NCI-H187 treated with DMSO at 0.1 percent for 48 hours (cell line): ENCODE measurements around the gene SPATS2.
A peak's percentile ranks its signal among the peaks of the same experiment; 100 is the strongest.

Experiments
- DNase-seq: peaks from one replicate; lab custom pipeline; 2025; lab: John Stamatoyannopoulos, UW

The SPATS2 gene

DNA sequence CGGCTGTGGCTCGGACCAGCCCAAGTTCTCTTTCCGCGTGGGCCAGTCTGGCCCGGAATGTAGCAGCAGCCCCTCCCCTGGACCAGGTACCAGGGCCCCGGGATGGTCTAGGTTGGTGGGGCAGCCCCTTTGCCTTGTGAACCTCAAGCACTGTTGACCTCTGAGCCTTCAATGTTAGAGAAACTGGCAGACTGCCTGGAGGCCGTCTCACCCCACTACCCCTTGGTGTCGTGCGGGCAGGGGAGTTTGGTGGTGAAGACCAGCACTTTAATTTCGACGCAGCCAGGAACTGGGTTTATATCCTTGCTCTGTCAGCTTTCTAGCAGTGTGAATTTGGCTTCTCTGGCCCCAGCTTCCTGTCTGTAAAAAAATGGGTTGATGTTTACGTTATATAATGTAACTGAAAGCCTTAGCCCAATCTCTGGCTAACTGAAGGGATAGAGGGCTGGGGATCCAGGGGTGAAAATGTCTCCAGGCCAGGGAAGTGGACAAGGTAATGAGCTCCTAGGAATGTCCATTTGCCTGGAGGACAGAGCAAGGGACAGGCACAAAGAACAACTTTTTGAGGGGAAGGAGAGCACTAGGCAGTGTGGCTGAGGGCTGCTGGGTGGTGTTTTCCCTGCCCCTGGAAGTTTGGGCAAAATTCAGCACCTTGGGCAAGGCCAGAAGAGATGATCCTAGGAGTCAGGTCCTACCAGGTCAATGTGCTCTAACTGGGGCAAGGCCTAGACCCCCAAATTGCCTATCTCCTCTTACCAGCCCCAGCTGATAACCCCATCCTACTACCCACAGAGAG is 189.3 kb downstream of the SPATS2 start:
- no peak for DNase-seq

DNA sequence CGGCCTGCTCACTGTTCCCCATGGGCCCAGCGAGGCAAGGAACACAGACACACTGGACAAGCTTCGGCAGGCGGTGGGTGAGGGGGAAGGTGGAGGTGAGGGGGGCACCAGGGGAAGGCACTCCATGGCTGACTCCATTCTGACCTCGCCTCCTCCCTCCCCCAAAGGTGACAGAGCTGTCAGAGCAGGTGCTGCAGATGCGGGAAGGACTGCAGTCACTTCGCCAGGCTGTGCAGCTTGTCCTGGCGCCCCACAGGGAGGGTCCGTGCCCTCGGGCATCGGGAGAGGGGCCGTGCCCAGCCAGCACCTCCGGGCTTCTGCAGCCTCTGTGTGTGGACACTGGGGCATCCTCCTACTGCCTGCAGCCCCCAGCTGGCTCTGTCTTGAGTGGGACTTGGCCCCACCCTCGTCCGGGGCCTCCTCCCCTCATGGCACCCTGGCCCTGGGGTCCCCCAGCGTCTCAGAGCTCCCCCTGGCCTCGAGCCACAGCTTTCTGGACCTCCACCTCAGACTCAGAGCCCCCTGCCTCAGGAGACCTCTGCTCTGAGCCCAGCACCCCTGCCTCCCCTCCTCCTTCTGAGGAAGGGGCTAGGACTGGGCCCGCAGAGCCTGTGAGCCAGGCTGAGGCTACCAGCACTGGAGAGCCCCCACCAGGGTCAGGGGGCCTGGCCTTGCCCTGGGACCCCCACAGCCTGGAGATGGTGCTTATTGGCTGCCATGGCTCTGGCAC is 190.1 kb downstream of the SPATS2 start:
- DNase-seq = no peak

DNA sequence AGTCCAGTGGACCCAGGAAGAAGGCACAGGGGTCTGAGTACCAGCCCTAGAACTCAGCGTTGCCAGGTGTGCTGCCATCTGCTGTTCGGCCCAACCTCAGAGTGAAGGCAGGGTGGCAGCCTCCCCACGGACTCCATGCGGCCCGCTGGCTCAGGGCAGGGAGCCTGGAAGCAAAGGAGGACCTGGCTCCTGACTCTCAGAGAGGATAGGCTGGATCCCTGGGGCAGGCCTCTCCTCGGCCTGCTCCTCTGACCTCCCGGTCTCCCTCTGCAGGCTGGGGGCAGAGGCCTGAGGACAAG is 190.6 kb downstream of the SPATS2 start:
- DNase-seq = no peak

DNA sequence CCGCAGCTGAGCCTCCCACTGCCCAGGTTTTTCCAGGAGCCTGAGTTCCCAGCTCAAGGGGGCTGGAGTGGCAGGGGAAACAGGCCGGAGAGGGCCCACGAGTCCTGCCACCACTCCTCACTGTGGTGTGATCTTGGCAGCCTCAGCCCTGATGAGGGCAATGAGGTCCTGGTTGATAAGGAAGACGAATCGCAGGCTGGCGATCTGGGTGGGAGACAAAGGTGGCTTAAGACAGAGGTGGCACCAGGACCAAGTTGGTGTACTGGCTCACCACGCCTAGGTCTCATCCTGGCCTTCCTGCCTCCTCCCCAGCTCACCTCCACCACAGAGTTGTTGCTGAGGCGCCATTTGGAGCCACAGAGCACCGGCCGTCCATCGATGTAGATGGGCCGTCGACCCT is 191.3 kb downstream of the SPATS2 start:
- no peak for DNase-seq

DNA sequence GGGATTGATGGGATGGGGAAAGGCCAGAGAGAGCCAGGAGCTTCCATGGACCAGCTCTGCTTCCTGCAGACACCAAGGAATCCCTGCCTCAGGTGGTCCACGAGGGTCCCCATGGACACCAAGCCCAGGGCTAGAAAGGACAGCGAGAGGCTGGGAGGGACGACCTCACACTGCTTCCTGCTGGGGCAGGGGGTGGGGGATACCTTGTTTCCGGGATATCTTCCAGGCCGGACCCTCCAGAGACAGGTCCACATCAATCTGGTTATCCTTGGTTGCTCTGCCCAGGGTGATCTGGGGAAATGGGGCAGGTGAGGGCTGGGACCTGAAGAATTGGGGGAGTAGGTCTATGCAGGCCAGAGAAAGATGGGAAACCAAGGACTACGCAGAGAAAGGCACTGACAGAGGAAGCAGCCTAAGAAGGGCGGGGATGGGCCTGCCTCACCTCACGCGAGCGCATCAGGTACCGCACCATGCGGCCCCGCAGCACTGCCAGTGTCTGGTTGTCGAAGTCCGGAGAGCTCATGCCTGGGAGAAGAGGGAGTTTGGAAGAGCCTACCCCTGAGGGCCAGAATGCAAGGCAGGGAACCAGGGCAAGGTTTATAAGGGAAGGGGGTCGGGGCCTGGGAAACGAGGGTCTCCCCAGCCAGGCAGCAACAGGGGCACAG is 191.9 kb downstream of the SPATS2 start:
- DNase-seq = no peak

DNA sequence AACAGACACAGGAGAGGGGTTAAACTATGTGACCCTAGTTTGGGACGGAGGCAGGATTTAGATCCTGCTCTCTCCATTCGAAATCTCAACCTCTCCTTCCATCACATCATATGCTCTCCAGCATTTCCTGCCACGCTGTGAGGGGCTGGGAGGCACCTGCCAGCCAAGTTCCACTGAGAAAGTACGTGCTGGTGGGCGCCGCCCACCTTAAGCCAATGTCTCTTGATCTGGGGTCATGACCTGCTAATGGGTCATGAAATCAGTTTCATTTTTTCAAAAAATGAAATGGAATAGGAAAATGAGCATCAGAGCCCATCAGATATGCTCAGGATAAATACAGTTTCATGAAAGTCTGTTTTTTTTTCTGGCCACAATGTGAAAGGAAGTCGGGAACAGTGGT is 193.4 kb downstream of the SPATS2 start:
- no peak for DNase-seq

DNA sequence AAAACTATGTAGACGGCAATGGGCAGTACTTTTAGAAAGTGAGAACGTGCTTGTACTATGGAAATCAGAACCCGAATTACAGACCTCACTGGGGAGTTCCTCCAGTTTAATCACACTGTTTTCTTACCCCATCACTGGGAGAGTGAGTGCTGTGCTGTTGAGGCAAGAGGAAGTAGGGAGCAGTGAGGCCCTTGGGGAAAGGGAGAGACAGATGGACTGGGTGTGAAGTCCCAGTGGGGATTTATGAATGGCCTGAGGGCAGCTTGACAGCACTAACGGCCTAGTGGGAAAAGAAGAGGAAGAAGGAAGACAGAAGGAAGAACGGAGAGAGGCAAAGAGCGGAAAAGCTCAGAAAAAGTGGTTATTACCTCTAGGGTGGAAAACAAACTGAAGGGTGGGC is 195.0 kb downstream of the SPATS2 start:
- DNase-seq = no peak

DNA sequence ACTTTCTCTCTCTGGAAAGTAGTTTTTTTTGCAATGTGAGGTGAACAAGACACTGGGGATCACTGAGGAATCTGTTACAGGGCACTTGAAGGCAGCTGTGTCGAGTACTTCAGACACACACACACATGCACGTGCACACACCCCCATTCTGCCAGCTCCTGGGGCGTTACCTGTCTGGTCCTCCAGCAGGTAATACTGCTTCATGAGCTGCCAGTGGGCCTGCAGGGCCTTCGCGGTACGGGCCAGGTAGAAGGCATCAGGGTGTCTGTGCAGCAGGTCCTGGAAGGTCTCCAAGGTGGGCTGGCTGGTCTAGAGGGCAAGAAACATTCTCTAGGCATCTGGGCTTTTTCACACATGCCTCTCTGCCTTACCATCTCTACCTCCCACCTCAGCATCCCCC is 195.6 kb downstream of the SPATS2 start:
- DNase-seq = no peak

DNA sequence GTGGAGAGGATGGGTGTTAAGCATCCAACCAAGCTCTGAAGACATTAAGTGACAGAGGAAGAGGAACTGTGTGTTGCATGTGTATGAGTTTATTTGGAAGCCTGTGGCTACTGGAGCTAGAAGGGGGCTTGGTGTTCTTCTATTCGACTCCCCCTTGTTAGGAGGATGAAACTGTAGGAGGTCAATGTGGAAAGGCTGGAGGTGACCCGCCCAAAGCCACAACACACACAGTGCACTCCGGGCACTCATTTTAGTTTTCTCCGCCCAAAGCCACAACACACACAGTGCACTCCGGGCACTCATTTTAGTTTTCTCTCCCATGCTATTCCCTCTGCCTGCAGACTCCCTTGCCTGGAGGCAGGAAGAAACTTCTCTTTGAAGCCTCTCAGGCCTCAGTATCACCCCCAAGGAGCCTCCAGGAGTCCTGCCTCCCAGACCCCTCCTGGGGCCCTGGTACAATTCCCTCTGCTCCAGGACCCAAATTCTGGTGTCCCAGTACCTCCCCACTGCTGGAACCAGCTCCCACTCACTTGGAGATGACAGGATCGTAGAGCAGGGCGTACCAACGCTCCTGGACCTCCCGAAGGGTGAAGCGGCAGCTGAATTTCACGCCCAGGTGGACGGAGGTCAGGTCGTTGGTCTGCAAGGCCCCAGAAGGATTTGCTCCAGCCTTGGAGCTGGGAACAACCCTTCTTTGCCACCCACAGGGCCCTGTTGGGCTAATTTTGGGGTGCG is 196.9 kb downstream of the SPATS2 start:
- DNase-seq = no peak

DNA sequence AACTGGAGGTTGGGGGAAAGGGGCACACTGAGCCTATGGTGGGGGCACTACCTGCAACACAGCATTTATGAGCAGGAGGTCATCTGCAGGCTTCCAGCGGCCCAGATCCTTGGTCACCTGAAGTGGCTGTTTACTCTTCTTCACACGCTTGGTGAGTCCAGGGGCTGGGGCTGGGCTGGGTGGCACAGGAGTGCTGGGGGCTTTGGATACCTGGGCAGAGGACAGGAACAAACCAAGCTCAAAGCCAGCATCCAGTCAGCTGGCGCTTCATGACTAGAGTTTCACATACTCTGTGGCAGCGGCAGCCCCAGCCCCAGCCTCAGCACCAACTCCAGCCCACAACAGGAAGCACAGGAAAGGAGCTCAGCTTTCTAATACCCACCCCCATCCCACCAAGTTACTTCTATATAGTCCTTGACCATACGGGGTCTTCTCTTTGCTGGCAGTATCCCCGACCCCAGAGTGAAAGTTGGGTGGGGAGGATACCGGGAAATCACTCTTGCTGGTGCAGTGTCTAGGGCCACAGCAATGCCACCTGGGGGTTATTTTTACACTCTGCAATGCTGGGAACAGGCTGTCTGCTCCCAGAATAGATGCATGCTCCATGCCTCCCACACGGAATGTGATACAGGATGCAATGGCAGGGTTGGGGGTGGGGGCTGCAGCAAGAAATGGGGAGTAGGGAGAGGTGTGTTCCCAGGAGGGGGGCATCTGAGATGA is 197.6 kb downstream of the SPATS2 start:
- DNase-seq = no peak

DNA sequence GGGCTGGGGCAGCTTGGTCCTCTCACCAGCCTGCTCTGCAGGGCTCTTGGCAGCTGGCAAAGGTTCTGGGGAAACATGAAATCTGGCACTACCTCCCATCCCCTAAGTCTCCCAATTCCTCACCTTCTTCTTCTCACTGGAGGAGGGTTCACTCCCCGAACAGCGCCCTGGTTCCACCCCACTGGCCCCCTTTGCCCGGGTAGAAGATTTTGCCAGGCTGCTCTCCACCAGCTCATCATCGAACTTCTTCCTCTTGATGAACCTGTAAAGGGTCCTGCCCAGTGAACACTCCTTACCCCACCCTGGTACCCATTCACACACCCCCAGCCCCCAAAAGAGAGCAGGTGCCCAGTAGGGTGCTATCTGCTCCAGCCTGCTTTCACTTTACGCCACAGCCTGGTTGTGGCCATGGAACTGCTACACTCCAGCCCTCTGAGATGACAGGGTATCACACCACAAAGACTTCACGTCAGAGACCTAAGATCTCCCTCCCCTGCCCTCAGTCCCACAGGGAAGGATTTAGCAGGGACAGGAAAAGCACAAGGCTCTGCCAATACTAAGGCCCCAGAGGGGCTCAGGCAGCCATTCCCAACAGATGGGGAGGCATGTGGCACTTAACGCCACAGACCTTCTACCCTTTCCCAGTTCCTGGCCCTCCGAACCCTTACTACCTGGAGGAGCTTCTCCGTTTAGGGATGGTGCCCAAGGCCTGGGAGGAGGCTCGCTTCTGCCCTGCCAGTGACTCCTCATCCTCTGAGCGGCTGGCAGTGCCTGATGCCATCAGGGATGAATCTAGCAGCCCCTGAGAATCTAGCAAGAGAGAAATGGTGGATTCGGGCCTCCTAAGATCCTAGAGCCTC is 198.4 kb downstream of the SPATS2 start:
- DNase-seq = no peak

DNA sequence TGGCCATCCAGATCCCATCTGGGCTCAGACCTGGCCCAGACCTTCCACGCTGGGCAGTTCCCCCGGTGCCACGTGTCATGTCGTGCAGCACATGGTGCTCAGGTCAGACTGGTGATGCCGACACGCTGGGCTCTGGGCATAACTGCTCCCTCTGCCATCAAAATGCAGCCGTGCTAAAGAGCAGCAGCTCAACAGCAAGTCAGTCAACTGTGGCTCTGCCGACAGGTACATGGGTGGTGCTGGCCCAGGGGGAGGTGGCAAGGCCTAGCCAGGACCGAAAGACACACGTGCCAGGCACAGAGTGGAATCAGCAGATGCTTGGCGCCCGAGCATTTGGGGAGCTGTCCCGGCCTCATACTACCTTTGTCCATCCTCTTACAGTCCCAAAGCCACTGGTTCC is 199.1 kb downstream of the SPATS2 start:
- no peak for DNase-seq

DNA sequence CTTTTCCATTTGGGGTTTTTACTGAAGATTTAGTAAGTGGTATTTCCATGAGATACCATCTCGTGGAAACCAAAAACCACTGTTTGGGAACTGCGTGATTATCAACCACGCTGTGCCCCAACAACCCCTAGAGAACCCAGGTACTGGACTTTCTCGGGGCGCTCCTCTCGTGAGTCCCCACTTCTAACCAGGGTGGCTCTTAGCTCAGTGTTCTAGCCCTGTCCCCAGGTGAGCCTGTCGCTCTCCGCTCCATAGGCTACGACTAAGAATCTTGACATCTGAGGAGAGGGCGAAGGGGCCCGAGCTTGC is 200.0 kb downstream of the SPATS2 start:
- DNase-seq = no peak

DNA sequence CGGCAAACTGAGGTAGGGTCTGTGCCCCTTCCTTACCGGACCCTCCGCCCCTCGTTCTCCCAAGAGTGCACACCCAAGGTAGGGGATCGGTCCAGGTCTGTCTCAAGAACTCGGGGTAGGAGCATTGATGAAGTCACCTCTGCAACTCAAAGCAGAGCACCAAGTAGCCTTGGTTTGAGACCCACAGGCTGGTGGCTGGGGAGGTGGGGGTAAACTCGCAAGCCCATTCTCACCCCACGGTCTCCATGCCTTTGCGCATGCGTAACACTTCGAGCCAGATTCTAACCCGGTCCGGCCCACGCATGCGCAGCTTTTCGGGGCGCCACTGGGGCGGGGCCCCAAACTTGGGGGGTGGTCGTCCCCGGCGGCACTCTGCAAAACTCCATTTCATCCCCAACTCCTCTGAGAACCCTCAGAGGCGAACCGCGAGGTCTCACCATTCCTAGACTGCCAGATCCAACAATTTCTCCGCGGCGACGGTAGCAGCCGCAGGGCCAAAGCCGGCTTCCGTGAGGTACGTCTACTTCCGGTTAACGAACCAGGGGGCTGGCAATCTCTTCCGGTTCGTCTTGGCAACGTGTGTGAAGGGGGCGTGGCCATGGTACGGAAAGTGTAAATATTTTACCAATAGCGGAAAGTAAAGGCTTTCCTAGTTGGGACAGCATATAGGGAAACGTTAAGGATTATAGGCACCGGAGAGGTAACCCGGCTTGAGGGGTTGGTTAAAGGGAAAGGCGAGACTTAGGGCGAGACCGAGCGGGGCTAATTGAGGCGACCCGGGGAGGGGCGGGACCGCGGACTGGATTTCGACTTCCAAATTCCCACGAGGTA is 200.6 kb downstream of the SPATS2 start, which contains the start of gene MCRS1:
MCRS1 (minus strand) TSS at position 532 of the 831 bp plus-strand sequence. CDS start 1,411 bp downstream, outside the sequence.
- DNase-seq = peak; percentile 72

DNA sequence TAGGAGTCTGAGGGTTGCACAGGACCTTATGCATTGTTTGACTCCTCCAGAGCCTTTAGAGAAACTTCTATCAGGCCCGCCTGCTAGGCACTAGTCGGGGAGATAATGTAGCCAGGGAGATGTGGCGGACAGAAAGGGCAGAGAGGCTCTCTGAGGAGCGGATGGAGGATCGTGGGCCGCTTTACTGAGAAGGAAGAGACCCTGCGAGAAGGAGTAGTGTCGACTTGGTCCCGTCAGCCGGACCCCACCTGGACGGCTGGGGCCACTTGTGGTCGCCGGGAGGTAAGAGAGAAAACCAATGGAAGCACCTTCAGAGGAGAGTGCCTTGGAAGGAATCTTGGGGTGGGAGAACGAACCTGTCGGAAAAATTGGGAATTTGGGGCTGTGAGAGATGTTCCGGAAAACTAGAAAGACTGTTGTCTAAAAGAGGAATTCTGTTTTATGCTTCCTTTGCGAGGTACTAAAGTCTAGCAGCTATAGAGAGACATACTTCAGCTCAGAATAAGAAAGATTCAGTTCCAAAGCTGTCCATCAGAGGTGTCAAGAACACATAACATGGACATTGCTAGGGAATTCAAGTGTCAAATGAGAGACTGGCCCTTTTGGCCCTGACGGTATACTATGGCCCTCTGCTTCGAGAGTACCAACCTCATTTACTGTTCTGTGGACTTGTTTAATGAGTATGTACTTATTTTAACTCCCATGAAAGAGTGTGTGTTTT is 201.3 kb downstream of the SPATS2 start:
- DNase-seq = no peak
